ENCODE measurements around the gene RAB3C.
"Not testable (repeated sequence)": the region's sequence is repeated elsewhere in the genome, so short reads cannot be mapped to it uniquely, and the experiment has no call there.

The RAB3C gene

GRCh38 chr5:58708456-58708855, 125.6 kb downstream of the RAB3C start:
- Histone ChIP-seq H3K4me3 (ENCODE audit: low read length, poor library complexity, severe bottlenecking) (no peak overlapping the region), H3K4me2 (ENCODE audit: low read depth, low read length, poor library complexity, severe bottlenecking) (no peak overlapping the region), H2AFZ (ENCODE audit: low read length) (no peak overlapping the region), H3K79me2 (ENCODE audit: insufficient read depth, low read length) (no peaks in the 10 kb centered on the region), H3K4me1 (ENCODE audit: insufficient read depth, low read length, poor library complexity, severe bottlenecking) (no peaks in the 10 kb centered on the region), H3K36me3 (ENCODE audit: insufficient read depth, low read length) (no peaks in the 10 kb centered on the region), H4K20me1 (ENCODE audit: insufficient read depth, low read length, poor library complexity, severe bottlenecking) (no peaks in the 10 kb centered on the region), H3K9ac (ENCODE audit: low read depth, low read length, poor library complexity, severe bottlenecking) (no peak overlapping the region), H3K9me2 (replicated peaks; ENCODE audit: low read depth, low read length) (no peaks in the 10 kb centered on the region), H3K27me3 (ENCODE audit: insufficient read depth, low read length, poor library complexity, severe bottlenecking) (no peaks in the 10 kb centered on the region), H3F3A (ENCODE audit: low read depth) (no peaks in the 10 kb centered on the region), H3K9me3 (ENCODE audit: insufficient read depth, low read depth, low read length) (no peaks in the 10 kb centered on the region)
- TF ChIP-seq CTCF (conservative IDR thresholded peaks at IDR 0.05; ENCODE audit: low read length) (no peak), EZH2phosphoT487 (IDR thresholded peaks at IDR 0.05; ENCODE audit: borderline replicate concordance) (no peak)

- H3K27me3 ChIP-seq (ENCODE audit: insufficient read depth, low read length, poor library complexity, severe bottlenecking); H3K9me3 ChIP-seq (ENCODE audit: insufficient read depth, low read depth, low read length); H3K79me2 ChIP-seq (ENCODE audit: insufficient read depth, low read length); H3K4me2 ChIP-seq (ENCODE audit: low read depth, low read length, poor library complexity, severe bottlenecking); H3K9me2 ChIP-seq (replicated peaks; ENCODE audit: low read depth, low read length); H3K36me3 ChIP-seq (ENCODE audit: insufficient read depth, low read length); H4K20me1 ChIP-seq (ENCODE audit: insufficient read depth, low read length, poor library complexity, severe bottlenecking); H3K4me1 ChIP-seq (ENCODE audit: insufficient read depth, low read length, poor library complexity, severe bottlenecking); H3K9ac ChIP-seq (ENCODE audit: low read depth, low read length, poor library complexity, severe bottlenecking); H2AFZ ChIP-seq (ENCODE audit: low read length); H3K4me3 ChIP-seq (ENCODE audit: low read length, poor library complexity, severe bottlenecking); H3F3A ChIP-seq (ENCODE audit: low read depth): not testable (repeated sequence)
Observed at GRCh38 chr5:58710425-58710824, 127.5 kb downstream of the RAB3C start.

- Histone ChIP-seq H3K36me3 (ENCODE audit: insufficient read depth, low read length) (no peaks in the 10 kb centered on the region), H3K27me3 (ENCODE audit: insufficient read depth, low read length, poor library complexity, severe bottlenecking) (no peaks in the 10 kb centered on the region), H4K20me1 (ENCODE audit: insufficient read depth, low read length, poor library complexity, severe bottlenecking) (no peaks in the 10 kb centered on the region), H3K9me2 (replicated peaks; ENCODE audit: low read depth, low read length) (no peaks in the 10 kb centered on the region), H3K79me2 (ENCODE audit: insufficient read depth, low read length) (no peaks in the 10 kb centered on the region), H3F3A (ENCODE audit: low read depth) (no peaks in the 10 kb centered on the region), H3K9ac (ENCODE audit: low read depth, low read length, poor library complexity, severe bottlenecking) (no peak overlapping the region), H3K9me3 (ENCODE audit: insufficient read depth, low read depth, low read length) (no peaks in the 10 kb centered on the region), H3K4me3 (ENCODE audit: low read length, poor library complexity, severe bottlenecking) (no peak overlapping the region), H3K4me2 (ENCODE audit: low read depth, low read length, poor library complexity, severe bottlenecking) (no peak overlapping the region), H2AFZ (ENCODE audit: low read length) (no peak overlapping the region), H3K4me1 (ENCODE audit: insufficient read depth, low read length, poor library complexity, severe bottlenecking) (no peaks in the 10 kb centered on the region)
- TF ChIP-seq EZH2phosphoT487 (IDR thresholded peaks at IDR 0.05; ENCODE audit: borderline replicate concordance) (no peak), CTCF (conservative IDR thresholded peaks at IDR 0.05; ENCODE audit: low read length) (no peak)
Observed at GRCh38 chr5:58710871-58711270, 128.0 kb downstream of the RAB3C start.

GRCh38 chr5:58711965-58712364, 129.1 kb downstream of the RAB3C start:
- Histone ChIP-seq H3K9me2 (replicated peaks; ENCODE audit: low read depth, low read length) (no peaks in the 10 kb centered on the region), H3K4me2 (ENCODE audit: low read depth, low read length, poor library complexity, severe bottlenecking) (no peak overlapping the region), H3F3A (ENCODE audit: low read depth) (no peaks in the 10 kb centered on the region), H3K4me3 (ENCODE audit: low read length, poor library complexity, severe bottlenecking) (no peak overlapping the region), H3K9ac (ENCODE audit: low read depth, low read length, poor library complexity, severe bottlenecking) (no peak overlapping the region), H4K20me1 (ENCODE audit: insufficient read depth, low read length, poor library complexity, severe bottlenecking) (no peaks in the 10 kb centered on the region), H3K27me3 (ENCODE audit: insufficient read depth, low read length, poor library complexity, severe bottlenecking) (no peaks in the 10 kb centered on the region), H3K4me1 (ENCODE audit: insufficient read depth, low read length, poor library complexity, severe bottlenecking) (no peaks in the 10 kb centered on the region), H3K36me3 (ENCODE audit: insufficient read depth, low read length) (no peaks in the 10 kb centered on the region), H2AFZ (ENCODE audit: low read length) (no peak overlapping the region), H3K9me3 (ENCODE audit: insufficient read depth, low read depth, low read length) (no peaks in the 10 kb centered on the region), H3K79me2 (ENCODE audit: insufficient read depth, low read length) (no peaks in the 10 kb centered on the region)
- TF ChIP-seq CTCF (conservative IDR thresholded peaks at IDR 0.05; ENCODE audit: low read length), result no peak
